Lower lobe of right lung (tissue), 2 donors: ENCODE results near the gene DNMT1. TPM values are rescaled to one million over a fixed set of nuclear protein-coding genes. Genes with fewer than 3 reads are reported as not detected.

ENCODE experiments used
- ATAC-seq, 2 donors: fragments of 200-7000 bp; cut with Tn5 transposase; one replicate each; pipeline ENCODE4 v1.9.1; 2020 to 2022; ENCODE audit warnings: mild to moderate bottlenecking in 2 of 2, moderate library complexity in 2 of 2
- DNase-seq: peaks from one replicate; pipeline ENCODE4 v3.0.0-alpha.2; 2020
- H3K27ac ChIP-seq: fragments of 200-600 bp; one replicate; pipeline ENCODE4 v1.8.0; 2022
- H3K27me3 ChIP-seq: fragments of 200-600 bp; one replicate; pipeline ENCODE4 v1.8.0; 2022; ENCODE audit warnings: low read depth
- H3K36me3 ChIP-seq: fragments of 200-600 bp; one replicate; pipeline ENCODE4 v1.8.0; 2022; ENCODE audit warnings: mild to moderate bottlenecking
- H3K4me1 ChIP-seq: fragments of 200-600 bp; one replicate; pipeline ENCODE4 v1.8.0; 2022
- H3K4me3 ChIP-seq: fragments of 200-600 bp; one replicate; pipeline ENCODE4 v1.8.0; 2022; ENCODE audit warnings: mild to moderate bottlenecking
- H3K9me3 ChIP-seq: fragments of 200-600 bp; one replicate; pipeline ENCODE4 v1.8.0; 2022
- CTCF ChIP-seq: fragments of 200-600 bp; IDR thresholded peaks from one replicate; pipeline ENCODE4 v1.8.0; 2022; ENCODE audit warnings: antibody characterized with exemption, mild to moderate bottlenecking
- intact Hi-C: fragments of 100-400 bp; cut with DNase I; formaldehyde crosslinking; loops from one replicate; pipeline ENCODE4 v1.11.0; 2022
- total RNA-seq: library from RNA; stranded (reverse); fragmentation: NEBNext Ultra II Directional; extraction: Animal tissue kit (Norgen Biotek cat#: 25700); gene quantifications from one replicate; pipeline ENCODE4 v1.2.1, GENCODE V29; 2021
- donor health status: DM: no; HTN: yes; CAD: no; lungs with severe emphysema.

Gene DNMT1
- total RNA-seq, 1 donor from 2014 or later, result 65.5 TPM

DNA sequence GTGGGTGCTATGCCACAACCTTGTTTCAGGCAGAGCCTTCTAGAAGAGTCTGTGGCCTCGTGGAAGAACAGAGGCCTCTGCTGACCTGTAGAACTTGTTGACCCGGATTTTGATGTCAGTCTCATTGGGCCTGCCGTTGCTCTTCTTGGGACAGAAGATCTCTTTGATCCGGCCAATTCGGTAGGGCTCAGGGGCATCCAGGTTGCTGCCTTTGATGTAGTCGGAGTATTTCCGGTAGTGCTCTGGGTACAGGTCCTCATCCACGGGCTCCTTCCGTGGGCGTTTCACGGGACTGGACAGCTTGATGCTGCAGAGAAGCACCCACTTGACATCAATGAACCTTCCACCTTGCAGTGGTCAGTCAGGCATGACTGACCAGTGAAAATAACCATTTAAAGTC, 51.1 kb downstream of the DNMT1 start:
- peak overlapping the region; percentile 70 for H3K27ac ChIP-seq

GRCh38 chr19:10142701-10143375, 51.9 kb downstream of the DNMT1 start:
- Histone ChIP-seq H3K36me3 (peaks cover 99% of the 10 kb centered on the region), H3K27ac (peak overlapping the region; percentile 70), H3K4me1 (no peaks in the 10 kb centered on the region), H3K9me3 (no peaks in the 10 kb centered on the region), H3K4me3 (no peak overlapping the region), H3K27me3 (no peaks in the 10 kb centered on the region)
- peak; percentile 64 for DNase-seq
- intact Hi-C loops, result no loop called here
- no peak for TF ChIP-seq CTCF
- peak; percentile 82 to 85 for ATAC-seq

More for the DNA sequence above, 51.1 kb downstream of the DNMT1 start:
- DNase-seq, result no peak
- Histone ChIP-seq H3K4me1 (no peaks in the 10 kb centered on the region), H3K36me3 (peaks cover 95% of the 10 kb centered on the region), H3K9me3 (no peaks in the 10 kb centered on the region), H3K4me3 (no peak overlapping the region), H3K27me3 (no peaks in the 10 kb centered on the region)
- no peak for TF ChIP-seq CTCF
- intact Hi-C loops, result no loop called here
- no peak for ATAC-seq

GRCh38 chr19:10141973-10142372, 52.8 kb downstream of the DNMT1 start:
- peaks cover 100% of the 10 kb centered on the region for H3K36me3 ChIP-seq
- TF ChIP-seq CTCF, result no peak
- no peaks in the 10 kb centered on the region for H3K27me3 ChIP-seq
- H3K4me3 ChIP-seq, result no peak overlapping the region
- no peaks in the 10 kb centered on the region for H3K4me1 ChIP-seq
- H3K9me3 ChIP-seq, result no peaks in the 10 kb centered on the region
- intact Hi-C loops, result no loop called here
- H3K27ac ChIP-seq, result peak overlapping the region; percentile 70
- DNase-seq (no peak), ATAC-seq (no peak)

- intact Hi-C loops, result no loop called here
- DNase-seq (no peak), ATAC-seq (no peak)
- H3K36me3 ChIP-seq, result peaks cover 99% of the 10 kb centered on the region
- H3K27ac ChIP-seq, result no peak overlapping the region
- H3K4me3 ChIP-seq, result no peak overlapping the region
- H3K4me1 ChIP-seq, result no peaks in the 10 kb centered on the region
- no peak for TF ChIP-seq CTCF
- H3K27me3 ChIP-seq, result no peaks in the 10 kb centered on the region
- H3K9me3 ChIP-seq, result no peaks in the 10 kb centered on the region
These were observed 53.3 kb downstream of the DNMT1 start for GRCh38 chr19:10141479-10141878.

GRCh38 chr19:10139952-10140351, 54.8 kb downstream of the DNMT1 start:
- Histone ChIP-seq H3K4me3 (no peak overlapping the region), H3K27ac (no peak overlapping the region), H3K4me1 (no peaks in the 10 kb centered on the region), H3K27me3 (no peaks in the 10 kb centered on the region), H3K9me3 (no peaks in the 10 kb centered on the region), H3K36me3 (peaks cover 99% of the 10 kb centered on the region)
- intact Hi-C loops, result no loop called here
- ATAC-seq, result no peak
- TF ChIP-seq CTCF, result no peak
- DNase-seq, result no peak
